GM23248 (cell line): Measurements from ENCODE around the gene MTURN. TPM values are rescaled to one million over a fixed set of nuclear protein-coding genes. Genes with fewer than 3 reads are reported as not detected.
"Not testable (repeated sequence)": the region's sequence is repeated elsewhere in the genome, so short reads cannot be mapped to it uniquely, and the experiment has no call there.

Experiments
- DNase-seq: peaks from one replicate; pipeline ENCODE4 v3.0.0-alpha.2; 2015
- H2AFZ ChIP-seq: fragments of 200-600 bp; sonication (generic); 2 replicates; pipeline ENCODE4 v1.6.1; 2016; ENCODE audit warnings: antibody characterized with exemption
- H3F3A ChIP-seq: fragments of 200-600 bp; sonication (generic); 2 replicates; pipeline ENCODE4 v1.6.1; 2016; ENCODE audit warnings: mild to moderate bottlenecking, antibody characterized with exemption, mixed run types; ENCODE audit not compliant: insufficient read depth
- H3K27ac ChIP-seq: fragments of 200-600 bp; sonication (generic); 2 replicates; pipeline ENCODE4 v1.5.1; 2016; ENCODE audit warnings: mild to moderate bottlenecking
- H3K27me3 ChIP-seq: fragments of 200-600 bp; sonication (generic); replicated peaks from 2 replicates; pipeline ENCODE4 v1.6.1; 2016; ENCODE audit warnings: mild to moderate bottlenecking; ENCODE audit not compliant: insufficient read depth
- H3K36me3 ChIP-seq: fragments of 200-600 bp; sonication (generic); 2 replicates; pipeline ENCODE4 v1.6.1; 2016; ENCODE audit warnings: low read depth, mild to moderate bottlenecking
- H3K4me1 ChIP-seq: fragments of 200-600 bp; sonication (generic); 2 replicates; pipeline ENCODE4 v1.6.1; 2016; ENCODE audit warnings: mild to moderate bottlenecking; ENCODE audit not compliant: insufficient read depth
- H3K4me2 ChIP-seq: fragments of 200-600 bp; sonication (generic); one replicate; pipeline ENCODE4 v1.6.1; 2016; ENCODE audit warnings: mild to moderate bottlenecking; ENCODE audit not compliant: unreplicated experiment
- H3K4me3 ChIP-seq: fragments of 200-600 bp; sonication (generic); 2 replicates; pipeline ENCODE4 v1.5.1; 2016; ENCODE audit warnings: mild to moderate bottlenecking
- H3K79me2 ChIP-seq: fragments of 200-600 bp; sonication (generic); 2 replicates; pipeline ENCODE4 v1.6.1; 2016; ENCODE audit warnings: mild to moderate bottlenecking; ENCODE audit not compliant: insufficient read depth
- H3K9ac ChIP-seq: fragments of 200-600 bp; sonication (generic); 2 replicates; pipeline ENCODE4 v1.6.1; 2016; ENCODE audit warnings: mild to moderate bottlenecking
- H3K9me2 ChIP-seq: fragments of 200-600 bp; sonication (generic); 2 replicates; pipeline ENCODE4 v1.6.1; 2016; ENCODE audit warnings: mixed run types, mild to moderate bottlenecking, moderate library complexity; ENCODE audit not compliant: insufficient read depth
- H3K9me3 ChIP-seq: fragments of 200-600 bp; sonication (generic); one replicate; pipeline ENCODE4 v1.6.1; 2017; ENCODE audit warnings: low read depth
- H4K20me1 ChIP-seq: fragments of 200-600 bp; sonication (generic); 2 replicates; pipeline ENCODE4 v1.6.0; 2016; ENCODE audit not compliant: insufficient read depth
- EZH2 ChIP-seq: fragments of 200-600 bp; sonication (generic); IDR thresholded peaks from 2 replicates; pipeline ENCODE4 v1.6.1; 2018; ENCODE audit warnings: antibody characterized with exemption, mild to moderate bottlenecking; ENCODE audit not compliant: insufficient read depth, poor library complexity, severe bottlenecking
- EZH2phosphoT487 ChIP-seq: fragments of 200-600 bp; sonication (generic); IDR thresholded peaks from 2 replicates; pipeline ENCODE4 v1.6.1; 2018; ENCODE audit warnings: antibody characterized with exemption, moderate library complexity, mild to moderate bottlenecking, low read depth; ENCODE audit not compliant: insufficient read depth
- WGBS, 2 experiments: methylation state at CpG; one replicate each; pipeline ENCODE4 v1.1.6; 2015 to 2017; ENCODE audit warnings: low lambda C conversion rate in 2 of 2, low coverage in 1 of 2; ENCODE audit errors: missing lambda C conversion rate in 2 of 2; 5-methylcytosine and 5-hydroxymethylcytosine counted together
- in situ Hi-C: fragments of 300-500 bp; cut with MboI; formaldehyde crosslinking; loops from 2 replicates; pipeline ENCODE4 v1.15.0; 2020
- polyA plus RNA-seq: library from polyadenylated mRNA; unstranded; fragments of >200 nt; fragmentation: Nextera tagmentation; extraction: Ambion mirVana; gene quantifications from 2 replicates; pipeline ENCODE4 v1.2.1, GENCODE V29; 2016
- total RNA-seq: library from RNA; depleted of rRNA; stranded (reverse); fragments of >200 nt; shearing (Covaris generic); gene quantifications from 2 replicates; pipeline ENCODE4 v1.2.3, GENCODE V29; 2014

Gene MTURN
- total and polyA plus RNA-seq, 2 experiments from 2014 or later = 15.9 to 22.5 TPM

- in situ Hi-C loops = no loop called here
- 2 to 7% methylated on average over 2 of the region's 2 CpGs for WGBS, 2 experiments
- Histone ChIP-seq H3K4me3 (peak overlapping the region; percentile 41), H3F3A (peaks cover 36% of the 10 kb centered on the region), H3K9ac (peak overlapping the region; percentile 36), H3K9me3 (no peaks in the 10 kb centered on the region), H3K27me3 (no peaks in the 10 kb centered on the region), H3K27ac (peak overlapping the region; percentile 83), H4K20me1 (no peaks in the 10 kb centered on the region), H2AFZ (peak overlapping the region; percentile 18; the same call in 1 of the 2 replicates), H3K36me3 (no peaks in the 10 kb centered on the region), H3K9me2 (no peaks in the 10 kb centered on the region), H3K79me2 (no peaks in the 10 kb centered on the region), H3K4me2 (peak overlapping the region; percentile 73), H3K4me1 (peaks cover 22% of the 10 kb centered on the region)
- peak; percentile 88 for DNase-seq
- TF ChIP-seq EZH2 = no peak
Observed at GRCh38 chr7:30091491-30091912, 43.3 kb upstream of the MTURN start.

DNA sequence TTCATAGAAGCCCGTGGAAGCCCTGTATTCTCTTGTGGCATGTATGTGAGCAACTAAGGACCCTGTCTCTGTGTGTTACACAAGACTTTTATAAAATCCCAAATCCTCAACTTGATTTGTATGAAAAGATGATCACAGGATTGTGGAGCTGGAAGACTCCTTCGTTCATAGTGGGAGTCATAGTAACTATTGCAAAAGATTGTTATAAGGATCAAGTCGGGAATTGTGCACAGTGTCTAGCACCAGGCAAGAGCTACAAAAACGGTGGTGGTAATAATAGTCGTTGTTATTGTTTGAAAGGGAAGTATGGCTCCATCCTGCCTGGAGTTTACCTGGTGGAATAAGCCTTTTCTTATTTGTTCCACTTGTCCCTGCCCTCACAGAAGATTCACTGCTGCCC is 42.8 kb upstream of the MTURN start:
- peak overlapping the region; percentile 18; the same call in 1 of the 2 replicates for H2AFZ ChIP-seq
- 19% methylated on average over 5 of the region's 5 CpGs for WGBS, 2 experiments
- H3K9me2 ChIP-seq = no peaks in the 10 kb centered on the region
- peak overlapping the region; percentile 73 for H3K4me2 ChIP-seq
- no peaks in the 10 kb centered on the region for H3K36me3 ChIP-seq
- H3K27me3 ChIP-seq = no peaks in the 10 kb centered on the region
- DNase-seq = peak; percentile 46
- no peaks in the 10 kb centered on the region for H3K79me2 ChIP-seq
- H3K9me3 ChIP-seq = no peaks in the 10 kb centered on the region
- peak overlapping the region; percentile 83 for H3K27ac ChIP-seq
- H3F3A ChIP-seq = peaks cover 36% of the 10 kb centered on the region
- peak overlapping the region; percentile 36 for H3K9ac ChIP-seq
- H3K4me3 ChIP-seq = peak overlapping the region; percentile 41
- H4K20me1 ChIP-seq = no peaks in the 10 kb centered on the region
- in situ Hi-C loops = no loop called here
- peaks cover 22% of the 10 kb centered on the region for H3K4me1 ChIP-seq
- TF ChIP-seq EZH2 (no peak), EZH2phosphoT487 (no peak)

- Histone ChIP-seq H3K9me3 (no peaks in the 10 kb centered on the region), H4K20me1 (no peaks in the 10 kb centered on the region), H3K27me3 (no peaks in the 10 kb centered on the region), H3K4me3 (no peak overlapping the region), H3K4me1 (peaks cover 22% of the 10 kb centered on the region), H3K9me2 (no peaks in the 10 kb centered on the region), H3F3A (peaks cover 36% of the 10 kb centered on the region), H2AFZ (no peak overlapping the region), H3K9ac (no peak overlapping the region), H3K27ac (no peak overlapping the region), H3K79me2 (no peaks in the 10 kb centered on the region), H3K36me3 (no peaks in the 10 kb centered on the region), H3K4me2 (no peak overlapping the region)
- TF ChIP-seq EZH2 = no peak
- no peak for TF ChIP-seq EZH2phosphoT487
- 41 to 44% methylated on average over 5 of the region's 5 CpGs for WGBS, 2 experiments
- DNase-seq = peak; percentile 29
- in situ Hi-C loops = no loop called here
Observed at GRCh38 chr7:30093420-30093952, 41.3 kb upstream of the MTURN start.

- DNase-seq, H2AFZ ChIP-seq, H3K36me3 ChIP-seq, H4K20me1 ChIP-seq, H3K79me2 ChIP-seq, in situ Hi-C loops, H3K4me3 ChIP-seq, H3K4me2 ChIP-seq, H3F3A ChIP-seq, H3K4me1 ChIP-seq, H3K9me2 ChIP-seq, H3K9me3 ChIP-seq, H3K27ac ChIP-seq, H3K27me3 ChIP-seq, H3K9ac ChIP-seq: not testable (repeated sequence)
- WGBS, 2 experiments = 92 to 93% methylated on average over 21 of the region's 21 CpGs
Observed at GRCh38 chr7:30098599-30098998, 36.2 kb upstream of the MTURN start.

DNA sequence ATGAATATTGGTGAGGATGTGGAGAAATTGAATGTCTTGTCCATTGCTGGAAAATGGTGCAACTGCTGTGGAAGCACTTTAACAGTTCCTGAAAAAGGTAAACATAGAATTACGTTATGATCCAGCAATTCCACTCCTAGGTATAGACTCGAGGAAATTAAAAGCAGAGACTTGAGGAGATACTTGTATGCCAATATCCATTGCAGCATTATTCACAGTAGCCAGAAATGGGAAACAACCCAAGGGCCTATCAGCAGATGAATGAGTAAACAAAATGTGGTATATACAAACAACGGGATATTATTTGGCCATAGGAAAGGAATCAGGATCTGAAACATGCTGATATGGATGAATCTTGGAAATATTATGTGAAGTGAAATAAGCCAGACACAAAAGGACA is 32.5 kb upstream of the MTURN start:
- Histone ChIP-seq H4K20me1 (no peaks in the 10 kb centered on the region), H3K4me2 (no peak overlapping the region), H3K9me2 (no peaks in the 10 kb centered on the region), H3K4me1 (no peaks in the 10 kb centered on the region), H3K9me3 (no peaks in the 10 kb centered on the region), H3K4me3 (no peak overlapping the region), H3K36me3 (no peaks in the 10 kb centered on the region), H3K9ac (no peak overlapping the region), H3K27me3 (no peaks in the 10 kb centered on the region), H3K79me2 (no peaks in the 10 kb centered on the region), H3F3A (no peaks in the 10 kb centered on the region), H3K27ac (no peak overlapping the region), H2AFZ (no peak overlapping the region)
- DNase-seq = no peak
- in situ Hi-C loops = no loop called here
- TF ChIP-seq EZH2 = no peak
- 65 to 67% methylated on average over 3 of the region's 3 CpGs for WGBS, 2 experiments
